Gastrocnemius medialis (tissue), 4 donors: ENCODE data around the gene PARD3B. TPM values are rescaled to one million over a fixed set of nuclear protein-coding genes. Genes with fewer than 3 reads are reported as not detected.
A peak's percentile ranks its signal among the peaks of the same experiment; 100 is the strongest.

Experiments used
- ATAC-seq, 2 donors: fragments of 150-250 bp; one replicate each; pipeline ENCODE4 v1.9.1; 2016
- DNase-seq, 2 donors: peaks; one replicate each; pipeline ENCODE4 v3.0.0-alpha.2; 2019
- H3K27ac ChIP-seq, 4 donors: fragments of 200-600 bp; sonication (generic); 1 replicate in 1 of 4; 2 replicates in 3 of 4; pipeline ENCODE4 v1.5.1; 2016 to 2018; ENCODE audit warnings: mild to moderate bottlenecking in 2 of 4, moderate library complexity in 1 of 4
- H3K27me3 ChIP-seq, 3 donors: fragments of 200-600 bp; sonication (generic) in 2 of 3; 1 replicate in 1 of 3; 2 replicates in 2 of 3; pipeline versions ENCODE4 v1.5.1 to v1.6.0; 2016 to 2019; ENCODE audit warnings: mild to moderate bottlenecking in 1 of 3, moderate library complexity in 1 of 3
- H3K36me3 ChIP-seq, 2 donors: fragments of 200-600 bp; sonication (generic) in 1 of 2; one replicate each; pipeline ENCODE4 v1.5.1; 2017 to 2018
- H3K4me1 ChIP-seq, 2 donors: fragments of 200-600 bp; sonication (generic) in 1 of 2; one replicate each; pipeline ENCODE4 v1.5.1; 2016 to 2017; ENCODE audit warnings: mild to moderate bottlenecking in 2 of 2
- H3K4me3 ChIP-seq, 4 donors: fragments of 200-600 bp; sonication (generic) in 3 of 4; 1 replicate in 1 of 4; 2 replicates in 3 of 4; pipeline ENCODE4 v1.5.1; 2016 to 2019; ENCODE audit warnings: mild to moderate bottlenecking in 2 of 4
- H3K9me3 ChIP-seq, 3 donors: fragments of 200-600 bp; sonication (generic) in 2 of 3; 1 replicate in 1 of 3; 2 replicates in 2 of 3; pipeline ENCODE4 v1.5.1; 2016 to 2019
- CTCF ChIP-seq, 5 experiments: fragments of 450-650 bp in 3 of 5; fragments of 200-600 bp in 2 of 5; sonication (generic) in 2 of 5; IDR thresholded peaks in 4 of 5; conservative IDR thresholded peaks in 1 of 5; 1 replicate in 4 of 5; 2 replicates in 1 of 5; pipeline ENCODE4 v1.5.1; 2016 to 2019; ENCODE audit warnings: antibody characterized with exemption in 5 of 5, mild to moderate bottlenecking in 3 of 5, moderate library complexity in 3 of 5
- POLR2A ChIP-seq, 2 donors: fragments of 450-650 bp; IDR thresholded peaks; one replicate each; pipeline ENCODE4 v1.6.1; 2017; ENCODE audit warnings: antibody characterized with exemption in 2 of 2, mild to moderate bottlenecking in 2 of 2, moderate library complexity in 2 of 2
- in situ Hi-C, 4 donors: fragments of 200-750 bp; cut with MboI; loops; one replicate each; pipeline versions ENCODE4 v1.15.0 to v1.8.0; 2017; ENCODE audit warnings: low sequenced_read_pairs in 4 of 4
- intact Hi-C: fragments of 100-400 bp; cut with DNase I; formaldehyde crosslinking; loops from one replicate; pipeline ENCODE4 v1.15.1; 2023; ENCODE audit warnings: low total_unique reads
- total RNA-seq, 4 donors: library from RNA; depleted of rRNA; stranded (reverse); fragments of >200 nt; gene quantifications; one replicate each; pipeline versions ENCODE4 v1.1.0 to v1.2.3, GENCODE V29; 2016

Gene PARD3B
- total RNA-seq, 4 donors from 2014 or later: 2.2 to 15.5 (median 4.6) TPM

DNA sequence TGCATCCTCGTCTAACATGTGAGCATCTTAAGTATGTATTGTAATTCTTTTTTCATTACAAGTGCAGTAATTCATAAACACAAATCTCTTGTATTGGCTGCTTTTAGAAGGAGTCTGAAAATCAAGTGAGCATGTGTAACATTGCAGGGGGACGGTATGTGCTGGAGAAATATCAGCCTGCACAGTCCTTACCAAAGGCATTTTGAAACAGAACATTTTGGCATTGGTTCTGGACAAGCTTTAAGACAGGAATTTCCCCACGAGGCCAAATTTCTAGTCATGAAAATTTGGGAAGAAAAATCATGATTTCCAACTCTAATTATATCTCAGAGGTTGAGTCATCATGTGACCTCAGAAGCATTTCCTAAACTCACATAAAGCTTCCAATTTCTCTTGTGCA, 1112.3 kb downstream of the PARD3B start:
- peak in 1 of 2 donors; percentile 7 for DNase-seq
- Histone ChIP-seq H3K4me1 (no peaks in the 10 kb centered on the region), H3K9me3 (no peaks in the 10 kb centered on the region), H3K36me3 (no peaks in the 10 kb centered on the region), H3K27ac (no peak overlapping the region), H3K27me3 (peaks cover 0 to 2% (median 0%) of the 10 kb centered on the region in 3 donors), H3K4me3 (no peak overlapping the region)
- ATAC-seq: peak in 1 of 2 donors; percentile 69
- no peak for TF ChIP-seq POLR2A (IDR thresholded peaks at IDR 0.05)
- TF ChIP-seq CTCF (IDR thresholded peaks at IDR 0.05 in 4 of 5, conservative IDR thresholded peaks at IDR 0.05 in 1 of 5): no peak
- intact Hi-C loops (no loop called here), in situ Hi-C loops (no loop called here)

DNA sequence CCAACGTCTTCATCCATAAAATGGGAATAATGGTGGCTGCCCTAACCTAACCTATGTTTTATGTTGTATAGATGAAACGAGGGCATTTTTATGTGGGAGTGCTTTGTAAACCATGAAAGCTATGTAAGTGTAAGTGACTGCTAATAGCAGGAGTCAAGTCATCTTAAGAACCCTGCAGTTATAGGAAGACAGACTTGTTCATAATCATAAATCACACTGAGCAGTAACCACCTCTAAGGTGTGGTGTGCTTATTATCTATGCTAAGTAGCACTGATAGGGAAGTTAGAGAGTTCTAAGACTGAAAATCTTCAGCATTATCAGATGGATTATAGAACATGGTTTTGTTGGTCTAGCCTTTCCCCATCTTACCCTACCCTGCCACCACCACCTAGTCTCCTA, 1112.8 kb downstream of the PARD3B start:
- H3K9me3 ChIP-seq: no peaks in the 10 kb centered on the region
- DNase-seq (no peak), ATAC-seq (no peak)
- H3K27ac ChIP-seq: no peak overlapping the region
- H3K27me3 ChIP-seq: peaks cover 0 to 2% (median 0%) of the 10 kb centered on the region in 3 donors
- H3K36me3 ChIP-seq: no peaks in the 10 kb centered on the region
- no peaks in the 10 kb centered on the region for H3K4me1 ChIP-seq
- intact Hi-C loops: no loop called here
- no peak for TF ChIP-seq CTCF (IDR thresholded peaks at IDR 0.05 in 4 of 5, conservative IDR thresholded peaks at IDR 0.05 in 1 of 5)
- TF ChIP-seq POLR2A (IDR thresholded peaks at IDR 0.05): no peak
- in situ Hi-C loops: no loop called here
- no peak overlapping the region for H3K4me3 ChIP-seq

- intact Hi-C loops (no loop called here), in situ Hi-C loops (no loop called here)
- no peaks in the 10 kb centered on the region for H3K4me1 ChIP-seq
- no peak for DNase-seq
- H3K9me3 ChIP-seq: no peaks in the 10 kb centered on the region
- H3K27me3 ChIP-seq: peaks cover 0 to 2% (median 0%) of the 10 kb centered on the region in 3 donors
- H3K4me3 ChIP-seq: no peak overlapping the region
- no peak overlapping the region for H3K27ac ChIP-seq
- ATAC-seq: no peak
- no peaks in the 10 kb centered on the region for H3K36me3 ChIP-seq
- TF ChIP-seq CTCF (IDR thresholded peaks at IDR 0.05 in 4 of 5, conservative IDR thresholded peaks at IDR 0.05 in 1 of 5) (no peak), POLR2A (IDR thresholded peaks at IDR 0.05) (no peak)
Observed at GRCh38 chr2:205658572-205658971, 1113.3 kb downstream of the PARD3B start.

DNA sequence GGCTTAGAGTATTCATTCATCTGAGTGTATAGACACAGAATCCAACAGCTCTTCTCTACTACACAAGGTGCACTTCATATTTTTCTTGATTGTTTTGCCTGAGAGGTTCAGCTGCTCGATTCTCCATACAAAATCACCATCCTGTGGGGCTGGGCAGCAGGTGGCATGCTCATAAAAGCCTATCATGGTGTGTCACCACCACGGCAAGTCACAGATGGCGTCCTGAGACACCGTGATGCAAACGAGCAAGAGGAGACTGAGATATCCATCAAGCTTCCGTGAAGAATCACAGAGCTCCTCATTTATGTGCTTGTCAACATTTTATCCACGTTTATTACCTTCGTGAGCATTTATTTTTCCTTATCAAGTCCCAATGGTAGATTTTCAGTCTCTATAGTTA, 1114.6 kb downstream of the PARD3B start:
- DNase-seq (no peak), ATAC-seq (no peak)
- Histone ChIP-seq H3K4me1 (no peaks in the 10 kb centered on the region), H3K9me3 (no peaks in the 10 kb centered on the region), H3K27ac (no peak overlapping the region), H3K4me3 (no peak overlapping the region), H3K27me3 (peaks cover 0 to 2% (median 0%) of the 10 kb centered on the region in 3 donors), H3K36me3 (no peaks in the 10 kb centered on the region)
- in situ Hi-C loops: no loop called here
- no peak for TF ChIP-seq POLR2A (IDR thresholded peaks at IDR 0.05)
- no peak for TF ChIP-seq CTCF (IDR thresholded peaks at IDR 0.05 in 4 of 5, conservative IDR thresholded peaks at IDR 0.05 in 1 of 5)
- intact Hi-C loops: no loop called here

DNA sequence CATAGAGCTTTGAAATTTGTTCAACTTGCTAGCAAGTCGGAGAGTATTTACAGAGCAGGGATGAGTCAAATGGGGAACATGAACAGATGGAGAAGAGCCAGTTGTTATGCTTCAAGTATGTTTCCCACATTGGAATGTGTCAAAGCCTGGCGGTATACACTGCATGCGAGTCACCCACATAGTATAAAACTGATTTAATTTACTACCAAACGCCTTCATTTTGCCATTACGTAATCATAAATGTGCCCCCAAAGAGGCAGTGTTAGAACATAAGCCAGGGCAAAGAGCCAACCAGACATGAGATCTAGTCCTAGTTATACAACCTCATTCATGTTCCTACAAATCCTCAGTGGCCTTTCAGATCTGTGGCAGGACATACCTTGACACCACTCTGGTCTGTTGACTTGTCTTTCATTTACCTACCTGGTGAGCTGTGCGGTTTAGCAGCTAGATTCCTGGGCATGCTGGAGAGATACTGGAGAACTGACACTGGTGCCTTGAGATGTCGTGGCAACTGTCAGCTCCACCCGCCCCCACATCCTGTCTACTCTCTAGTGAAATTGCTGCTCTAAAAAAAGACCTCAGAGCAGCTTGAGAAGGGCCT, 1115.3 kb downstream of the PARD3B start:
- no peaks in the 10 kb centered on the region for H3K4me1 ChIP-seq
- peaks cover 0 to 2% (median 0%) of the 10 kb centered on the region in 3 donors for H3K27me3 ChIP-seq
- peak in 1 of 2 donors; percentile 58 for ATAC-seq
- intact Hi-C loops: no loop called here
- TF ChIP-seq CTCF (IDR thresholded peaks at IDR 0.05 in 4 of 5, conservative IDR thresholded peaks at IDR 0.05 in 1 of 5): no peak
- TF ChIP-seq POLR2A (IDR thresholded peaks at IDR 0.05): no peak
- H3K4me3 ChIP-seq: no peak overlapping the region
- H3K9me3 ChIP-seq: no peaks in the 10 kb centered on the region
- in situ Hi-C loops: no loop called here
- no peaks in the 10 kb centered on the region for H3K36me3 ChIP-seq
- DNase-seq: no peak
- peak overlapping the region in 2 of 4 donors; percentile 9 to 27 for H3K27ac ChIP-seq
